H54 (cell line): ENCODE data around the gene CELF5.
"Not testable (repeated sequence)": the region's sequence is repeated elsewhere in the genome, so short reads cannot be mapped to it uniquely, and the experiment has no call there.

Source experiments
- DNase-seq: peaks from one replicate; pipeline ENCODE4 v3.0.0; 2011; ENCODE audit warnings: low spot score, mixed read lengths; ENCODE audit not compliant: insufficient read length
- FAIRE-seq: peaks from 3 replicates; lab custom pipeline; 2011; peaks lifted over from hg19 to GRCh38; lab: Jason Lieb, UNC
- POLR2A ChIP-seq: IDR thresholded peaks from 2 replicates; pipeline ENCODE4 v1.6.1; 2011; ENCODE audit warnings: low read depth, mild to moderate bottlenecking, low read length

The CELF5 gene

GRCh38 chr19:3186891-3187661 is 37.4 kb upstream of the CELF5 start:
- DNase-seq: no peak
- no peak for TF ChIP-seq POLR2A
- FAIRE-seq: no peak

GRCh38 chr19:3187662-3188511 is 36.6 kb upstream of the CELF5 start:
- no peak for DNase-seq
- FAIRE-seq: no peak
- no peak for TF ChIP-seq POLR2A

GRCh38 chr19:3188627-3189596 is 35.5 kb upstream of the CELF5 start:
- DNase-seq: no peak
- FAIRE-seq: no peak
- no peak for TF ChIP-seq POLR2A

GRCh38 chr19:3189702-3190469 is 34.6 kb upstream of the CELF5 start:
- no peak for TF ChIP-seq POLR2A
- DNase-seq (no peak), FAIRE-seq (no peak)

GRCh38 chr19:3190470-3190770 is 34.0 kb upstream of the CELF5 start:
- FAIRE-seq (no peak), DNase-seq (no peak)
- TF ChIP-seq POLR2A: no peak

- DNase-seq (no peak), FAIRE-seq (no peak)
Observed at GRCh38 chr19:3190921-3191805, 33.3 kb upstream of the CELF5 start.

GRCh38 chr19:3191806-3192104 is 32.7 kb upstream of the CELF5 start:
- not testable (repeated sequence) for DNase-seq, FAIRE-seq

More at GRCh38 chr19:3190921-3191805, 33.3 kb upstream of the CELF5 start:
- TF ChIP-seq POLR2A: no peak

- no peak for FAIRE-seq
- no peak for DNase-seq
- no peak for TF ChIP-seq POLR2A
Observed at GRCh38 chr19:3192228-3192635, 32.2 kb upstream of the CELF5 start.

- FAIRE-seq: no peak
Observed at GRCh38 chr19:3192684-3193083, 31.8 kb upstream of the CELF5 start.

GRCh38 chr19:3193256-3194105 is 31.0 kb upstream of the CELF5 start:
- no peak for DNase-seq
- FAIRE-seq: no peak
- no peak for TF ChIP-seq POLR2A

More at GRCh38 chr19:3192684-3193083, 31.8 kb upstream of the CELF5 start:
- DNase-seq: no peak
- TF ChIP-seq POLR2A: no peak
